Measurements from ENCODE around the gene KRT27.

GRCh38 chr17:40816569-40816968, 34.2 kb upstream of the KRT27 start:
- TF ChIP-seq CTCF (IDR thresholded peaks at IDR 0.05): no peak
- TF ChIP-seq POLR2A (IDR thresholded peaks at IDR 0.05): no peak

All from adrenal gland (tissue), 5 donors.